Endothelial cell (in vitro differentiated cells): ENCODE data around the gene MAMDC4. TPM values are rescaled to one million over a fixed set of nuclear protein-coding genes. Genes with fewer than 3 reads are reported as not detected.

Experiments
- DNase-seq: peaks from one replicate; pipeline ENCODE4 v3.0.0; 2021; ENCODE audit warnings: low spot score
- H3K27ac Mint-ChIP-seq: one replicate; pipeline ENCODE4 v1.8.0; 2021; ENCODE audit warnings: mixed read lengths, inconsistent platforms; ENCODE audit not compliant: unreplicated experiment
- H3K27me3 Mint-ChIP-seq: one replicate; pipeline ENCODE4 v1.8.0; 2021; ENCODE audit warnings: mild to moderate bottlenecking, moderate library complexity, mixed read lengths, inconsistent platforms; ENCODE audit not compliant: unreplicated experiment
- H3K36me3 Mint-ChIP-seq: one replicate; pipeline ENCODE4 v1.8.0; 2021; ENCODE audit warnings: mild to moderate bottlenecking, low read depth, mixed read lengths, inconsistent platforms; ENCODE audit not compliant: unreplicated experiment
- H3K4me1 Mint-ChIP-seq: one replicate; pipeline ENCODE4 v1.8.0; 2021; ENCODE audit warnings: mild to moderate bottlenecking, mixed read lengths, inconsistent platforms; ENCODE audit not compliant: unreplicated experiment
- H3K4me3 Mint-ChIP-seq: one replicate; pipeline ENCODE4 v1.8.0; 2021; ENCODE audit warnings: mild to moderate bottlenecking, mixed read lengths, inconsistent platforms; ENCODE audit not compliant: unreplicated experiment
- H3K9me3 Mint-ChIP-seq: one replicate; pipeline ENCODE4 v1.8.0; 2021; ENCODE audit warnings: mixed read lengths, inconsistent platforms; ENCODE audit not compliant: unreplicated experiment
- CTCF ChIP-seq: fragments of 200-600 bp; sonication (generic); IDR thresholded peaks from one replicate; pipeline ENCODE4 v1.5.0; 2021; ENCODE audit warnings: antibody characterized with exemption; ENCODE audit not compliant: unreplicated experiment
- total RNA-seq: library from RNA; stranded (reverse); fragmentation: NEBNext Ultra II Directional; extraction: Animal tissue kit (Norgen Biotek cat#: 25700); gene quantifications from one replicate; pipeline ENCODE4 v1.2.1, GENCODE V29; 2021; ENCODE audit not compliant: unreplicated experiment

MAMDC4 gene
- total RNA-seq, 1 donor from 2014 or later, result 10.0 TPM

GRCh38 chr9:136845465-136846260 lies 6.5 kb upstream of the MAMDC4 start:
- no peak overlapping the region for H3K4me3 Mint-ChIP-seq
- DNase-seq, result no peak
- no peaks in the 10 kb centered on the region for H3K9me3 Mint-ChIP-seq
- peaks cover 6% of the 10 kb centered on the region for H3K27me3 Mint-ChIP-seq
- no peaks in the 10 kb centered on the region for H3K4me1 Mint-ChIP-seq
- no peak for TF ChIP-seq CTCF
- H3K27ac Mint-ChIP-seq, result no peak overlapping the region
- H3K36me3 Mint-ChIP-seq, result no peaks in the 10 kb centered on the region

GRCh38 chr9:136846376-136847087 lies 5.6 kb upstream of the MAMDC4 start:
- H3K4me3 Mint-ChIP-seq, result no peak overlapping the region
- no peaks in the 10 kb centered on the region for H3K9me3 Mint-ChIP-seq
- TF ChIP-seq CTCF, result no peak
- no peaks in the 10 kb centered on the region for H3K4me1 Mint-ChIP-seq
- H3K27me3 Mint-ChIP-seq, result peaks cover 6% of the 10 kb centered on the region
- H3K36me3 Mint-ChIP-seq, result no peaks in the 10 kb centered on the region
- no peak for DNase-seq
- no peak overlapping the region for H3K27ac Mint-ChIP-seq

DNA sequence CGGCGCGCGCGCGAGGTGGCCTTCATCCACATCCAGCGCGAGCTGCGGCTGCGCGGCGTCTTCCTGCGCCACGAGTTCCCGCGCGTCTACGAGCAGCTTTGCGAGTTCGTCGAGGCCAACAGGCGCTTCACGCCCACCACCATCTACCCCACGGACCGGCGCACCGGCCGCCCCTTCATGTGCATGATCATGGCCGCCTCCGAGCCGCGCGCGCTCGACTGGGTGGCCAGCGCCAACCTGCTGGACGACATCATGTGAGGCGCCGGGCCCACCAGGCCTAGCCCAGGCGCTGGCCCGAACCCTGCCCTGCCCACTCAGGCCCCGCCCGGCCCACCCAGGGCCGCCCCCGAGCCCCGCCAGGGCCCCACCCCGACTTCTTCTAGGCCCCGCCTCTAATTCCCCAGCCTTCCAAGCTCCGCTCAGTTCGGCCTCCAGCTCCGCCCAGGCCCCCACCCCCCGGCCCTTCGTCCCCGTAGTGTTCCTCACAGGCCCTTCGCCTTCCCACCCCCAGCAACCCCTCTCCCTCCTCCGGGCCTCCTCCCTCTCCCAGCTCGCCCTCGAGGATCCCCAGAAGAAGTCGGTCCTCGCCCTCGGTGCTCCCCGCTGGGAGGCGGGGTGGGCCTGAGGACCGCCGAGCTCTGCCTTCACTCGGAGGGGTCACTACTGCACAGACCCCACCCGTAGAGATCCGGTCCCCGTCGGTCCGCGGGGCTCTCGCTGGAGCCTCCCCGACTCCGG lies 4.9 kb upstream of the MAMDC4 start:
- peaks cover 8% of the 10 kb centered on the region for H3K27me3 Mint-ChIP-seq
- peak overlapping the region; percentile 92 for H3K4me3 Mint-ChIP-seq
- H3K4me1 Mint-ChIP-seq, result no peaks in the 10 kb centered on the region
- no peak for TF ChIP-seq CTCF
- no peaks in the 10 kb centered on the region for H3K9me3 Mint-ChIP-seq
- DNase-seq, result peak; percentile 59
- no peaks in the 10 kb centered on the region for H3K36me3 Mint-ChIP-seq
- peak overlapping the region; percentile 42 for H3K27ac Mint-ChIP-seq

DNA sequence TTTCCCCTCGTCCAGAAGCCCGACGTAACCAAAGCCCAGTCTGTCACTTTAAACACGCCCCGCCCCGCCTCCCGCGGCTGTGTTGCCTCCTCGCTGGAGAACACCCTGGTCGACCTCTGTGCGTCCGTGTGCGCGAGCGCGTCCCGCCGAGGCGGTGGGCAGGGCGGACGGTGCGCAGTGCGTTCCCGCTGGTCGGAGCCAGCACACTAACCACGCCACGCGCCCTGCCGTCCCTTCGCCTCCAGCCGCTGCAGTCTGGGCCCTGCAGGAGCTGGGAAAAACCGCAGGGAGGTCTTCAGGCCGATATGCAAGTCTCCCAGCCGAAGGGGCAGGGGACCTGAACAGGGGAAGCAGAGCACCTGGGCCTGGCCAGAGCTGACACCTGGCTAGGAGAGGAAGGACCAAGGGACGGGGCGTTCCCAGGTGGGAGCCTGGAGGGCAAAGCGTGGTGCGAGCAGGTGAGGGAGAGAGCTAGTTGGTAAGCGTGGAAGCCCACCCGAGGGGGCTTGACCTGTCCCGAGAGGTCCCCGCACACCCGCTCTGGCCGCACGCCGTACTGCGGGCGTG lies 4.2 kb upstream of the MAMDC4 start:
- H3K36me3 Mint-ChIP-seq, result no peaks in the 10 kb centered on the region

More for the DNA sequence above, 4.2 kb upstream of the MAMDC4 start:
- TF ChIP-seq CTCF, result no peak
- no peaks in the 10 kb centered on the region for H3K4me1 Mint-ChIP-seq
- H3K4me3 Mint-ChIP-seq, result peak overlapping the region; percentile 92
- H3K9me3 Mint-ChIP-seq, result no peaks in the 10 kb centered on the region
- DNase-seq, result peak; percentile 72
- peaks cover 8% of the 10 kb centered on the region for H3K27me3 Mint-ChIP-seq
- peak overlapping the region; percentile 42 for H3K27ac Mint-ChIP-seq
